Occipital lobe (tissue), 2 donors: ENCODE results near the gene APOA1. TPM values are rescaled to one million over a fixed set of nuclear protein-coding genes. Genes with fewer than 3 reads are reported as not detected.

Experiments
- DNase-seq: peaks from one replicate; lab custom pipeline; 2025; lab: John Stamatoyannopoulos, UW
- total RNA-seq: library from RNA; depleted of rRNA; stranded (reverse); fragments of >200 nt; gene quantifications from one replicate; pipeline ENCODE4 v1.2.3, GENCODE V29; 2014

APOA1 gene
- total RNA-seq, 1 donor from 2014 or later = 0.78 TPM

- DNase-seq = no peak
Observed at GRCh38 chr11:116857936-116858335, 20.5 kb upstream of the APOA1 start.

- DNase-seq = no peak
Observed at GRCh38 chr11:116857316-116857715, 19.9 kb upstream of the APOA1 start.

- no peak for DNase-seq
Observed at GRCh38 chr11:116856423-116856822, 19.0 kb upstream of the APOA1 start.

GRCh38 chr11:116855413-116855812, 18.0 kb upstream of the APOA1 start:
- no peak for DNase-seq

- no peak for DNase-seq
Observed at GRCh38 chr11:116853461-116854073, 16.1 kb upstream of the APOA1 start.

- no peak for DNase-seq
Observed at GRCh38 chr11:116852261-116853031, 15.0 kb upstream of the APOA1 start.

- peak; percentile 26 for DNase-seq
Observed at GRCh38 chr11:116851626-116852025, 14.2 kb upstream of the APOA1 start.

- DNase-seq = no peak
Observed at GRCh38 chr11:116849486-116849885, 12.1 kb upstream of the APOA1 start.

- no peak for DNase-seq
Observed at GRCh38 chr11:116849060-116849459, 11.6 kb upstream of the APOA1 start.

GRCh38 chr11:116847612-116848011, 10.2 kb upstream of the APOA1 start:
- no peak for DNase-seq

- DNase-seq = no peak
Observed at GRCh38 chr11:116844722-116845121, 7.3 kb upstream of the APOA1 start.

- no peak for DNase-seq
Observed at GRCh38 chr11:116843661-116844060, 6.2 kb upstream of the APOA1 start.

GRCh38 chr11:116842909-116843308, 5.5 kb upstream of the APOA1 start:
- no peak for DNase-seq

GRCh38 chr11:116842117-116842516, 4.7 kb upstream of the APOA1 start:
- DNase-seq = no peak

GRCh38 chr11:116840746-116841296, 3.4 kb upstream of the APOA1 start:
- no peak for DNase-seq

- no peak for DNase-seq
Observed at GRCh38 chr11:116840224-116840745, 2.9 kb upstream of the APOA1 start.

GRCh38 chr11:116838321-116839084, 1.1 kb upstream of the APOA1 start:
- no peak for DNase-seq

- DNase-seq = no peak
Observed at GRCh38 chr11:116836632-116836991, 810 bp downstream of the APOA1 start.

- peak; percentile 76 for DNase-seq
Observed at GRCh38 chr11:116835791-116836631, 1.4 kb downstream of the APOA1 start.

- DNase-seq = no peak
Observed at GRCh38 chr11:116835042-116835772, 2.2 kb downstream of the APOA1 start.
